PC-9 (cell line): Measurements from ENCODE around the gene SNTG2.

Experiments used
- CTCF ChIP-seq: fragments of 200-600 bp; sonication (generic); conservative IDR thresholded peaks from 2 replicates; pipeline ENCODE4 v1.6.1; 2017; ENCODE audit warnings: mixed run types, antibody characterized with exemption, mild to moderate bottlenecking, moderate library complexity
- EZH2 ChIP-seq: fragments of 200-600 bp; sonication (generic); IDR thresholded peaks from 2 replicates; pipeline ENCODE4 v1.8.0; 2017; ENCODE audit warnings: antibody characterized with exemption, low read depth

- TF ChIP-seq CTCF (no peak), EZH2 (no peak)
Observed at GRCh38 chr2:1077911-1078310, 127.3 kb downstream of the SNTG2 start.
